ENCODE results near the gene ESR1. TPM values are rescaled to one million over a fixed set of nuclear protein-coding genes. Genes with fewer than 3 reads are reported as not detected.

ESR1 gene
- total and polyA plus RNA-seq, 11 donors: 0.15 to 3.5 (median 0.93) TPM

GRCh38 chr6:151877458-151877857 is 70.0 kb downstream of the ESR1 start:
- H3K27ac ChIP-seq: no peak overlapping the region
- no peak overlapping the region for H3K4me3 ChIP-seq
- H3K4me1 ChIP-seq: no peaks in the 10 kb centered on the region
- no peaks in the 10 kb centered on the region for H3K27me3 ChIP-seq
- peaks cover 0 to 4% (median 0%) of the 10 kb centered on the region in 9 donors for H3K36me3 ChIP-seq
- WGBS, 4 donors: 87 to 93% (median 90%) methylated on average over 3 of the region's 3 CpGs
- intact Hi-C loops (cut with DNase I): no loop called here
- no peak for ATAC-seq
- no peak for DNase-seq
- H3K9me3 ChIP-seq: no peaks in the 10 kb centered on the region
- no peak for TF ChIP-seq CTCF (IDR thresholded peaks at IDR 0.05)
- no peak for TF ChIP-seq POLR2A (IDR thresholded peaks at IDR 0.05)

- intact Hi-C loops (cut with DNase I): no loop called here
- no peaks in the 10 kb centered on the region for H3K4me1 ChIP-seq
- no peak for ATAC-seq
- 82 to 100% (median 91%) methylated on average over 1 of the region's 1 CpG for WGBS, 4 donors
- TF ChIP-seq CTCF (IDR thresholded peaks at IDR 0.05) (no peak), POLR2A (IDR thresholded peaks at IDR 0.05) (no peak)
- H3K27ac ChIP-seq: no peak overlapping the region
- DNase-seq: no peak
- H3K36me3 ChIP-seq: peaks cover 0 to 7% (median 0%) of the 10 kb centered on the region in 9 donors
- no peak overlapping the region for H3K4me3 ChIP-seq
- H3K9me3 ChIP-seq: no peaks in the 10 kb centered on the region
- no peaks in the 10 kb centered on the region for H3K27me3 ChIP-seq
These were observed 73.7 kb downstream of the ESR1 start for GRCh38 chr6:151881231-151881630.

- Histone ChIP-seq H3K9me3 (peaks cover 0 to 1% (median 0%) of the 10 kb centered on the region in 12 donors), H3K4me1 (no peaks in the 10 kb centered on the region), H3K27me3 (no peaks in the 10 kb centered on the region), H3K36me3 (peaks cover 0 to 7% (median 0%) of the 10 kb centered on the region in 9 donors), H3K4me3 (no peak overlapping the region), H3K27ac (no peak overlapping the region)
- intact Hi-C loops (cut with DNase I): no loop called here
- TF ChIP-seq CTCF (IDR thresholded peaks at IDR 0.05): no peak
- no peak for TF ChIP-seq POLR2A (IDR thresholded peaks at IDR 0.05)
- DNase-seq: no peak
- ATAC-seq: no peak
- 86 to 93% (median 89%) methylated on average over 5 of the region's 5 CpGs for WGBS, 4 donors
These were observed 74.7 kb downstream of the ESR1 start for GRCh38 chr6:151882206-151882605.

GRCh38 chr6:151885234-151885633 is 77.8 kb downstream of the ESR1 start:
- Histone ChIP-seq H3K9me3 (peaks cover 0 to 18% (median 0%) of the 10 kb centered on the region in 12 donors), H3K27me3 (no peaks in the 10 kb centered on the region), H3K4me3 (no peak overlapping the region), H3K36me3 (peaks cover 0 to 7% (median 0%) of the 10 kb centered on the region in 9 donors), H3K27ac (no peak overlapping the region), H3K4me1 (no peaks in the 10 kb centered on the region)
- no peak for TF ChIP-seq POLR2A (IDR thresholded peaks at IDR 0.05)
- no peak for TF ChIP-seq CTCF (IDR thresholded peaks at IDR 0.05)
- WGBS, 4 donors: 92 to 95% (median 93%) methylated on average over 4 of the region's 4 CpGs
- intact Hi-C loops (cut with DNase I): no loop called here
- DNase-seq (no peak), ATAC-seq (no peak)
